Activated T-cell treated with anti-CD3 and anti-CD28 coated beads, Interleukin-2, amount 50 U/mL, for 24 hours (primary cell): ENCODE measurements around the gene EEF1A1.
A peak's percentile ranks its signal among the peaks of the same experiment; 100 is the strongest.
"Not testable (repeated sequence)": the region's sequence is repeated elsewhere in the genome, so short reads cannot be mapped to it uniquely, and the experiment has no call there.

Source experiments
- DNase-seq: peaks from one replicate; pipeline ENCODE4 v3.0.0-alpha.2; 2020
- H3K27ac Mint-ChIP-seq: 2 replicates; pipeline ENCODE4 v1.8.0; 2020; ENCODE audit warnings: mild to moderate bottlenecking, mixed read lengths
- H3K27me3 Mint-ChIP-seq: 2 replicates; pipeline ENCODE4 v1.8.0; 2020; ENCODE audit warnings: mixed read lengths
- H3K36me3 Mint-ChIP-seq: 2 replicates; pipeline ENCODE4 v1.8.0; 2020; ENCODE audit warnings: low read depth, mixed read lengths
- H3K4me1 Mint-ChIP-seq: 2 replicates; pipeline ENCODE4 v1.8.0; 2020; ENCODE audit warnings: low read depth, mixed read lengths
- H3K4me3 Mint-ChIP-seq: 2 replicates; pipeline ENCODE4 v1.8.0; 2020; ENCODE audit warnings: mild to moderate bottlenecking, moderate library complexity, mixed read lengths
- H3K9me3 Mint-ChIP-seq: 2 replicates; pipeline ENCODE4 v1.8.0; 2020; ENCODE audit warnings: mixed read lengths

Gene EEF1A1

DNA sequence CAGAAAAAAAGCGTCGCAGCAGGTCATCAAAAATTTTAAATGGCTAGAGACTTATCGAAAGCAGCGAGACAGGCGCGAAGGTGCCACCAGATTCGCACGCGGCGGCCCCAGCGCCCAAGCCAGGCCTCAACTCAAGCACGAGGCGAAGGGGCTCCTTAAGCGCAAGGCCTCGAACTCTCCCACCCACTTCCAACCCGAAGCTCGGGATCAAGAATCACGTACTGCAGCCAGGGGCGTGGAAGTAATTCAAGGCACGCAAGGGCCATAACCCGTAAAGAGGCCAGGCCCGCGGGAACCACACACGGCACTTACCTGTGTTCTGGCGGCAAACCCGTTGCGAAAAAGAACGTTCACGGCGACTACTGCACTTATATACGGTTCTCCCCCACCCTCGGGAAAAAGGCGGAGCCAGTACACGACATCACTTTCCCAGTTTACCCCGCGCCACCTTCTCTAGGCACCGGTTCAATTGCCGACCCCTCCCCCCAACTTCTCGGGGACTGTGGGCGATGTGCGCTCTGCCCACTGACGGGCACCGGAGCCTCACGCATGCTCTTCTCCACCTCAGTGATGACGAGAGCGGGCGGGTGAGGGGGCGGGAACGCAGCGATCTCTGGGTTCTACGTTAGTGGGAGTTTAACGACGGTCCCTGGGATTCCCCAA is at the start of gene EEF1A1:
TSS of gene EEF1A1 (minus strand) at position 345 of the 663 bp plus-strand sequence. CDS start 1,006 bp downstream, outside the sequence.
- Mint-ChIP-seq H3K9me3 (no peaks in the 10 kb centered on the region), H3K36me3 (peaks cover 78% of the 10 kb centered on the region), H3K27ac (peak within 1 kb of the TSS; percentile 99), H3K4me3 (peak within 1 kb of the TSS; percentile 95), H3K4me1 (peaks cover 35% of the 10 kb centered on the region), H3K27me3 (no peaks in the 10 kb centered on the region)
- DNase-seq, result peak; percentile 99

DNA sequence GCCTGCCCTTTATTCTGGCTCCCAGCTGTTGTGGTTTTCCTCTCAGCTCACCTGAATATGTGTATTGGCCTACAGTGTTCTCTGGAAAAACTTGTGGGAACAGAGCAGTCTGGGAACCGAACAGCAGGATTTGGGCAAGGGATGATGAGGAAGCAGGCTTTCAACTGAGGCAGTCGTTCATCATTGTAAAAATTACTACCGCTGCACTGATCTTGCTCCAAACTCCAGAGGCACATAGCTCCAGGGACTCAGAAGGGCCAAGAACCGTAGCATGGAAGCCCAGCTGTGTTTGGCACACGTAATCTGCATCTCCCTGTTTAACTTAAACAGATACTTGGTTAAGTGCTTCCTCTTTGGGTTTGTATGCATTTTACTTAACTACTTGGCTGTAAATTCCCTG is 48.3 kb upstream of the EEF1A1 start:
- no peak overlapping the region for H3K27ac Mint-ChIP-seq
- no peaks in the 10 kb centered on the region for H3K9me3 Mint-ChIP-seq
- no peak for DNase-seq
- no peaks in the 10 kb centered on the region for H3K36me3 Mint-ChIP-seq
- no peak overlapping the region for H3K4me3 Mint-ChIP-seq
- no peaks in the 10 kb centered on the region for H3K4me1 Mint-ChIP-seq
- H3K27me3 Mint-ChIP-seq, result no peaks in the 10 kb centered on the region

GRCh38 chr6:73566954-73567591 is 46.2 kb upstream of the EEF1A1 start:
- H3K27ac Mint-ChIP-seq, result no peak overlapping the region
- H3K4me1 Mint-ChIP-seq, result no peaks in the 10 kb centered on the region
- DNase-seq, result no peak
- H3K4me3 Mint-ChIP-seq, result no peak overlapping the region
- no peaks in the 10 kb centered on the region for H3K36me3 Mint-ChIP-seq
- H3K9me3 Mint-ChIP-seq, result no peaks in the 10 kb centered on the region
- H3K27me3 Mint-ChIP-seq, result no peaks in the 10 kb centered on the region

DNA sequence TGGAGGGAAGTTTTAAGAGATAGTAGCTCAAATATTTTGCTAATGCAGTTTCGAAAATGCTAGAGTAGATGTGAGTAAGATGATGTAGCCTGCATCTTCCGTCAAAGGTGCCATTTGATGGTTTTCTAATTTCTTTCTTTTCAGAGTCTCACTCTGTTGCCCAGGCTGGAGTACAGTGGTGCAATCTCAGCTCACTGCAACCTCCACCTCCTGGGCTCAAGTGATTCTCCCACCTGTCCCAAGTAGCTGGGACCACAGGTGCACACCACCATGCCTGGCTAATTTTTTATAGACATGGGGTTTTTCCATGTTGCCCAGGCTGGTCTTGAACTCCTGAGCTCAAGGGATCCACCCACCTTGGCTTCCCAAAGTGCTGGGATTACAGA is 45.6 kb upstream of the EEF1A1 start:
- DNase-seq, H3K9me3 Mint-ChIP-seq, H3K36me3 Mint-ChIP-seq, H3K27ac Mint-ChIP-seq, H3K4me1 Mint-ChIP-seq, H3K4me3 Mint-ChIP-seq, H3K27me3 Mint-ChIP-seq: not testable (repeated sequence)

DNA sequence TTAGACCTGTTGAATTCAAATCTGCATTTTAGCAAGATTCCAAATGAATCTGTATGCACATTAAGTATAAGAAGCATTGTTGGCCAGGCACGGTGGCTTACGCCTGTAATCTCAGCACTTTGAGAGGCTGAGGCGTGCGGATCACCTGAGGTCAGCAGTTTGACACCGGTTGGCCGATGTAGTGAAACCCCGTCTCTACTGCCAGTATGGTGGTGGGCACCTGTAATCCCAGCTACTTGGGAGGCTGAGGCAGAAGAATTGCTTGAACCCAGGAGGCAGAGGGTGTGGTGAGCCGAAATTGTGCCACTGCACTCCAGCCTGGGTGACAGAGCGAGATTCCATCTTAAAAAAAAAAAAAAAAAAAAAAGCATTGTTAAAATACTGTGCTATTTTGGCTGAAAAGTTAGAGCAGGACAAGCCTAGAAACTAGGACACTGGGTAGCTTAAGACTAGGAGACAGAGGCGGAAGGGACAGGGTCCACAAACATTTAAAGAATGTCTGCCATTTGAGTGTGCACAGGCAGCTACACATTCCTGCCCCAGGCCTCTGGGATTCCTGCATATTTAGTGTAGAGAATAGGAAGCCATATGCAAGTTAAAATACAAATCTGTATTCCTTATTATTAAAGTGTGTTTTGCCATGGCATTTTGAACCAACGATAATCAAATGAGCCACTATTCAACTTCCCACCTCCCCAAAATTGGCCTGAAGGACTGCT is 45.1 kb upstream of the EEF1A1 start:
- Mint-ChIP-seq H3K27ac (no peak overlapping the region), H3K4me3 (no peak overlapping the region), H3K9me3 (no peaks in the 10 kb centered on the region), H3K27me3 (no peaks in the 10 kb centered on the region), H3K4me1 (peaks cover under 1% of the 10 kb centered on the region), H3K36me3 (no peaks in the 10 kb centered on the region)
- no peak for DNase-seq

- Mint-ChIP-seq H3K27me3 (no peaks in the 10 kb centered on the region), H3K9me3 (no peaks in the 10 kb centered on the region), H3K36me3 (no peaks in the 10 kb centered on the region), H3K27ac (no peak overlapping the region), H3K4me1 (peaks cover 11% of the 10 kb centered on the region), H3K4me3 (no peak overlapping the region)
- DNase-seq, result no peak
Observed at GRCh38 chr6:73564578-73565345, 43.9 kb upstream of the EEF1A1 start.

DNA sequence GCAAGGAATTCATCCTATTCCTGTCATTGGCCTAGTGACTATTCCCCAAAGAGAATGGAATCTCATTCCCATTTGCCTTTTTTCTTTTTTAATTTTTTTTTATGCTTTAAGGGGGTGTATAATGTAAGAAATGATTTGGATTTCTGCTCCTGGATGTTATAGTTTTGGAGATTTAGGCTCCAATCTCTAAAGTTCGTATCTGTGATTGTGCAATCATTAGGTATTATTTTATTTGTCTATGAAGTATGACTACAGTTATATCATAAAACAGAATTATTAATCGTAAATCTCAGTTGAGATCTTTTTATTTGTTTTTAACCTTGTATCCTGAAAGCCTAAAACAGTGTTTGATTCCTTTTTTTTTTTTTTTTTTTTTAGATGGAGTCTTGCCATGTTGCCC is 41.7 kb upstream of the EEF1A1 start:
- H3K36me3 Mint-ChIP-seq, result no peaks in the 10 kb centered on the region
- H3K27me3 Mint-ChIP-seq, result no peaks in the 10 kb centered on the region
- H3K4me1 Mint-ChIP-seq, result peaks cover 20% of the 10 kb centered on the region
- no peaks in the 10 kb centered on the region for H3K9me3 Mint-ChIP-seq
- DNase-seq, result no peak
- no peak overlapping the region for H3K4me3 Mint-ChIP-seq
- H3K27ac Mint-ChIP-seq, result no peak overlapping the region

DNA sequence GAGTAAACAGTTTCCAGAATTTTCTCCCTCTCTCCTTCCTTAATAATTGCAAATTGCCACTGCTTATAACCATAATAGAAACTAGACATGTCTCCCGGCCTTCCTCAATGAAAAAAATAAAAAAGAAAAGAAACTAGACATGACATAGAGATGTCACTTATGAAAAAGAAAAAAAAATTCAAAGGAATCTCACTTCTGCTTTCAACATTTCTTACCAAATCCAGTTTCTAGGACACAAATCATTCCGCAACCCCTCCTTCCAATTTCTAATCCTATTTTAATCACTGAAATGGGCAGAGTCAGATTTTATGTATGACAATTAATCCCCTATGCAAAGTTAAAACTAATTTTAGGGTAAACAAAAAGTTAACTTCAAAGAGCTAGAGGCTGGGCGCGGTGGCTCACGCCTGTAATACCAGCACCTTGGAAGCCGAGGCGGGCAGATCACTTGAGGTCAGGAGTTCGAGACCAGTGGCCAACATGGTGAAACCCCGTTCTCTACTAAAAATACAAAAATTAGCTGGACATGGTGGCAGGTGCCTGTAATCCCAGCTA is 40.1 kb upstream of the EEF1A1 start:
- H3K9me3 Mint-ChIP-seq, result no peaks in the 10 kb centered on the region
- no peak for DNase-seq
- H3K27me3 Mint-ChIP-seq, result no peaks in the 10 kb centered on the region
- no peaks in the 10 kb centered on the region for H3K36me3 Mint-ChIP-seq
- H3K4me1 Mint-ChIP-seq, result peaks cover 20% of the 10 kb centered on the region
- H3K4me3 Mint-ChIP-seq, result no peak overlapping the region
- no peak overlapping the region for H3K27ac Mint-ChIP-seq

- H3K27me3 Mint-ChIP-seq, result no peaks in the 10 kb centered on the region
- H3K9me3 Mint-ChIP-seq, result no peaks in the 10 kb centered on the region
- H3K27ac Mint-ChIP-seq, result peak overlapping the region; percentile 8
- H3K4me3 Mint-ChIP-seq, result no peak overlapping the region
- no peak for DNase-seq
- peaks cover 20% of the 10 kb centered on the region for H3K4me1 Mint-ChIP-seq
- no peaks in the 10 kb centered on the region for H3K36me3 Mint-ChIP-seq
Observed at GRCh38 chr6:73560182-73560732, 39.4 kb upstream of the EEF1A1 start.

- H3K4me1 Mint-ChIP-seq, result peaks cover 20% of the 10 kb centered on the region
- not testable (repeated sequence) for H3K36me3 Mint-ChIP-seq, DNase-seq, H3K9me3 Mint-ChIP-seq, H3K27me3 Mint-ChIP-seq, H3K4me3 Mint-ChIP-seq, H3K27ac Mint-ChIP-seq
Observed at GRCh38 chr6:73559399-73559794, 38.6 kb upstream of the EEF1A1 start.

GRCh38 chr6:73558624-73559398 is 38.0 kb upstream of the EEF1A1 start:
- DNase-seq, result no peak
- H3K9me3 Mint-ChIP-seq, result no peaks in the 10 kb centered on the region
- H3K27me3 Mint-ChIP-seq, result no peaks in the 10 kb centered on the region
- H3K27ac Mint-ChIP-seq, result no peak overlapping the region
- peaks cover 20% of the 10 kb centered on the region for H3K4me1 Mint-ChIP-seq
- no peak overlapping the region for H3K4me3 Mint-ChIP-seq
- H3K36me3 Mint-ChIP-seq, result no peaks in the 10 kb centered on the region

DNA sequence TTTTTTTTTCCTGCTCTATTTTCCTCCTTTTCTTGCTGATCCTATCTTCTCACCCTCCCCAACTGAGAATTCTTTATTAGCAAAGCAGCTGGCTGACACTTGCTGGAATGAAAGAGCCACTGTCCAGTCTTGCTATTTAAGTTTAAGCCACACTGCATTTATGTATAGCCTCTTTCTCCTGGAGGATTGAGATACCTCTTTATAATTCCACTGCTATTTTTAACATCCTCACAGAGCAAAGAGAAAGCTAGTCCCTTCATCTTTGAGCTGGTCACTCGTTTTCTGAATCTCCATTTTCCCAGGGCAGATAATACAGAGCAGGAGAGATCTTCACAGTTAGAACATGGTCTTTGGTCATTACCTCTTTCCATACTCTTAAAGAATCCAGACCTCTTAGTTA is 36.0 kb upstream of the EEF1A1 start:
- Mint-ChIP-seq H3K36me3 (no peaks in the 10 kb centered on the region), H3K4me1 (peaks cover 20% of the 10 kb centered on the region), H3K4me3 (no peak overlapping the region), H3K27ac (no peak overlapping the region), H3K9me3 (no peaks in the 10 kb centered on the region), H3K27me3 (no peaks in the 10 kb centered on the region)
- no peak for DNase-seq

GRCh38 chr6:73555380-73555949 is 34.6 kb upstream of the EEF1A1 start:
- H3K27me3 Mint-ChIP-seq, DNase-seq, H3K36me3 Mint-ChIP-seq, H3K27ac Mint-ChIP-seq, H3K9me3 Mint-ChIP-seq, H3K4me3 Mint-ChIP-seq: not testable (repeated sequence)
- peaks cover 14% of the 10 kb centered on the region for H3K4me1 Mint-ChIP-seq
